ENCODE data around the gene NPIPB5.
"Not testable (repeated sequence)": the region's sequence is repeated elsewhere in the genome, so short reads cannot be mapped to it uniquely, and the experiment has no call there.

The NPIPB5 gene

GRCh38 chr16:22510591-22510990 lies at the start of gene NPIPB5:
Gene NPIPB5, plus strand, starts transcription at chr16:22510891. Its CDS starts 2,911 bp downstream, at chr16:22513802.
- not testable (repeated sequence) for DNase-seq (ENCODE audit: low read depth in 2 of 2)

- not testable (repeated sequence) for DNase-seq (ENCODE audit: low read depth in 2 of 2)
Observed at GRCh38 chr16:22468846-22469245, 41.8 kb upstream of the NPIPB5 start.

DNA sequence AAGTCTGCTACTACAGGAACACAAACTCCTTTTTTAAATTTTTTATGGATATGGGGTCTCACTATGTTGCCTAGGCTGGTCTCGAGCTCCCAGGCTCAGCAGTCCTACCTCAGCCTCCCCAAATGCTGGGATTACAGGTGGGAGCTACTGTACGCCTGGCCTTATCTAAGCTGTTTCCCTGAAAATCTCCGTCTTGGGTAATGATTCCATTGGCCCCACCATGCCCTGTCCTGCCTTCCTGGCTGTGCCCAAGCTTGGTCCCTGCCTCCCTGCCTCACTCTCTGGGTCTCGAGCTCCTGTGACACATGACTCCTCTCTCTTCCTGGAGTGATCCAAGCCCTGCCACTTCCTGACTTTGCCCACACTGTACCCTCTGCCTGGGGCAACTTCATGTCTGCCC lies 27.3 kb downstream of the NPIPB5 start:
- not testable (repeated sequence) for DNase-seq (ENCODE audit: low read depth in 2 of 2)

DNA sequence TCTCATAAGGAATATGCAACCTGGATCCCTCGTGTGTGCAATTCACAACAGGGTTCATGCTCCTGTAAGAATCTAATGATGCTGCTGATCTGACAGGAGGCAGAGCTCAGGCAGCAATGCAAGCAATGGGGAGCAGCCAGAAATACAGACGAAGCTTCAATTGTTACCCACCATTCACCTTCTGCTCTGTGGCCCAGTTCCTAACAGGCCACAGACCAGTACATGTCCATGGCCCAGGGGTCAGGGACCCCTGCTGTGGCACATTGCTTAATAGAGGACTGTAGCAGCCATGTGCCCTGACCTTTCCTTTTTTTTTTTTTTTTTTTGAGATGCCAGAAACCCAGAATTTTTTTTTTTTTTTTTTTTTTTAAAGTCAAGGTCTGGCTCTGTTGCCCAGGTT lies 34.1 kb downstream of the NPIPB5 start:
- DNase-seq (ENCODE audit: low read depth in 2 of 2): not testable (repeated sequence)

- DNase-seq (ENCODE audit: low read depth in 2 of 2): not testable (repeated sequence)
Observed at GRCh38 chr16:22546630-22547029, 35.9 kb downstream of the NPIPB5 start.

GRCh38 chr16:22547170-22547765 lies 36.6 kb downstream of the NPIPB5 start:
- not testable (repeated sequence) for DNase-seq (ENCODE audit: low read depth in 2 of 2)

DNA sequence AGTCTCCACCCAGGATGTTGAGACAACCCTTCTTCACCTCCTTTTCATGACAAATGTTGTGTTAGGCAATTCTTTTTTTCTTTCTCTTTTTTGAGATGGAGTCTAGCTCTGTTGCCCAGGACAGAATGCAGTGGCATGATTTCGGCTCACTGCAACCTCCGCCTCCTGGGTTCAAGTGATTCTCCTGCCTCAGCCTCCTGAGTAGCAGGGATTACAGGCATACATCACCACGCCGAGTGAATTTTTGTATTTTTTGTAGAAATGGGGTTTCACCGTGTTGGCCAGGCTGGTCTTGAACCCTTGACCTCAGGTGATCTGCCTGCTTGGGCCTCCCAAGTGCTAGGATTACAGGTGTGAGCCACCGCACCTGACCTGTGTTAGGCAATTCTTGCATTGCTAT lies 39.2 kb downstream of the NPIPB5 start:
- DNase-seq (ENCODE audit: low read depth in 2 of 2): not testable (repeated sequence)

DNA sequence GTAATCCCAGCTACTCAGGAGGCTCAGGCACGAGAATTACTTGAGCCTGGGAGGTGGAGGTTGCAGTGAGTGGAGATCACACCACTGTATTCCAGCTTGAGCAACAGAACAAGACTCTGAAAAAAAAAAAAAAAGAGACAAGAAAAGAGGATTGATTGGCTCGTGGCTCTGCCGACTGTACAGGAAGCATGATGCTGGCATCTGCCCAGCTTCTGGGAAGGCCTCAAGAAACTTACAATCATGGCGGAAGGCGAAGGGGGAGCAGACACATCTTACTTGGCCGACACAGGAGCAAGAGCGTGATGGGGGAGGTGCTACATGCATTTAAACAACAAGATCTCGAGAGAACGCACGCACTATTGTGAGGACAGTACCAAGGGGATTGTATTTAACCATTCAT lies 40.5 kb downstream of the NPIPB5 start:
- DNase-seq (ENCODE audit: low read depth in 2 of 2): not testable (repeated sequence)

GRCh38 chr16:22551651-22552050 lies 41.0 kb downstream of the NPIPB5 start:
- not testable (repeated sequence) for DNase-seq (ENCODE audit: low read depth in 2 of 2)

GRCh38 chr16:22556759-22557158 lies 46.1 kb downstream of the NPIPB5 start:
- DNase-seq (ENCODE audit: low read depth in 2 of 2): not testable (repeated sequence)

Data from stimulated activated CD4-positive, alpha-beta T cell treated with anti-CD3 and anti-CD28 coated beads, Interleukin-15, amount 100 ng/mL, for 48 hours (primary cell).